Astrocyte (in vitro differentiated cells and primary cell): ENCODE measurements around the gene IDH1. TPM values are rescaled to one million over a fixed set of nuclear protein-coding genes. Genes with fewer than 3 reads are reported as not detected.
"Not testable (repeated sequence)": the region's sequence is repeated elsewhere in the genome, so short reads cannot be mapped to it uniquely, and the experiment has no call there.

Experiments used
- DNase-seq: peaks from one replicate; pipeline ENCODE4 v3.0.0-alpha.2; 2010; ENCODE audit warnings: low read depth
- FAIRE-seq: peaks from 2 replicates; lab custom pipeline; 2011; peaks lifted over from hg19 to GRCh38; lab: Jason Lieb, UNC
- H2AFZ ChIP-seq: 2 replicates; pipeline ENCODE4 v1.6.0; 2012; ENCODE audit warnings: low read depth, low read length, inconsistent platforms
- H3K27ac ChIP-seq: 2 replicates; pipeline ENCODE4 v1.5.1; 2011; ENCODE audit warnings: low read depth, low read length, inconsistent platforms
- H3K27me3 ChIP-seq: 2 replicates; pipeline ENCODE4 v1.6.0; 2011; ENCODE audit warnings: low read length, inconsistent platforms; ENCODE audit not compliant: insufficient read depth
- H3K36me3 ChIP-seq: 2 replicates; pipeline ENCODE4 v1.5.1; 2011; ENCODE audit warnings: low read length, inconsistent platforms; ENCODE audit not compliant: insufficient read depth
- H3K4me1 ChIP-seq: 2 replicates; pipeline ENCODE4 v1.5.1; 2011; ENCODE audit warnings: low read length, inconsistent platforms; ENCODE audit not compliant: insufficient read depth
- H3K4me2 ChIP-seq: 2 replicates; pipeline ENCODE4 v1.6.0; 2012; ENCODE audit warnings: low read length, inconsistent platforms
- H3K4me3 ChIP-seq: 2 replicates; pipeline ENCODE4 v1.5.1; 2011; ENCODE audit warnings: low read depth, mild to moderate bottlenecking, low read length, inconsistent platforms; ENCODE audit not compliant: insufficient read depth
- H3K79me2 ChIP-seq: 2 replicates; pipeline ENCODE4 v1.6.0; 2012; ENCODE audit warnings: mild to moderate bottlenecking, low read length, inconsistent platforms; ENCODE audit not compliant: insufficient read depth
- H3K9ac ChIP-seq: 2 replicates; pipeline ENCODE4 v1.6.0; 2012; ENCODE audit warnings: mild to moderate bottlenecking, low read length, inconsistent platforms
- H3K9me3 ChIP-seq: 2 replicates; pipeline ENCODE4 v1.5.1; 2012; ENCODE audit warnings: low read depth, mild to moderate bottlenecking, low read length, inconsistent platforms; ENCODE audit not compliant: insufficient read depth
- H4K20me1 ChIP-seq: 2 replicates; pipeline ENCODE4 v1.6.0; 2012; ENCODE audit warnings: low read length, inconsistent platforms; ENCODE audit not compliant: insufficient read depth
- H3K27ac Mint-ChIP-seq: one replicate; pipeline ENCODE4 v1.8.0; 2021; ENCODE audit warnings: mild to moderate bottlenecking, mixed read lengths; ENCODE audit not compliant: unreplicated experiment
- H3K27me3 Mint-ChIP-seq: one replicate; pipeline ENCODE4 v1.8.0; 2021; ENCODE audit warnings: low read depth, mixed read lengths; ENCODE audit not compliant: unreplicated experiment
- H3K36me3 Mint-ChIP-seq: one replicate; pipeline ENCODE4 v1.8.0; 2021; ENCODE audit warnings: low read depth, mixed read lengths; ENCODE audit not compliant: unreplicated experiment
- H3K4me1 Mint-ChIP-seq: one replicate; pipeline ENCODE4 v1.8.0; 2021; ENCODE audit warnings: low read depth, mixed read lengths; ENCODE audit not compliant: unreplicated experiment
- H3K4me3 Mint-ChIP-seq: one replicate; pipeline ENCODE4 v1.8.0; 2021; ENCODE audit warnings: mild to moderate bottlenecking, moderate library complexity, mixed read lengths; ENCODE audit not compliant: unreplicated experiment
- H3K9me3 Mint-ChIP-seq: one replicate; pipeline ENCODE4 v1.8.0; 2021; ENCODE audit warnings: mild to moderate bottlenecking, mixed read lengths; ENCODE audit not compliant: unreplicated experiment
- EZH2 ChIP-seq: IDR thresholded peaks from 2 replicates; pipeline ENCODE4 v1.6.1; 2012; ENCODE audit warnings: mild to moderate bottlenecking, low read length, inconsistent platforms; ENCODE audit not compliant: insufficient read depth
- total RNA-seq: library from RNA; stranded (reverse); gene quantifications from 2 replicates; pipeline ENCODE4 v1.2.1, GENCODE V29; 2021
- TF ChIP-seq, protein P1 (sequence below): IDR thresholded peaks from 2 replicates; pipeline ENCODE4 v1.5.1; 2011; ENCODE audit warnings: low read depth, mild to moderate bottlenecking, inconsistent platforms, low read length, moderate library complexity; ENCODE audit not compliant: insufficient read depth

IDH1 gene
- total RNA-seq, 1 donor from 2014 or later, result 181 TPM

- Histone ChIP-seq H3K27me3 (no peaks in the 10 kb centered on the region), H3K27ac (peak overlapping the region; percentile 72), H3K36me3 (no peaks in the 10 kb centered on the region), H3K4me1 (peaks cover 14% of the 10 kb centered on the region), H2AFZ (peak overlapping the region; percentile 92), H3K9me3 (no peaks in the 10 kb centered on the region), H4K20me1 (peaks cover 31% of the 10 kb centered on the region), H3K9ac (peak overlapping the region; percentile 93), H3K4me2 (peak overlapping the region; percentile 92), H3K79me2 (peaks cover 40% of the 10 kb centered on the region), H3K4me3 (peak overlapping the region; percentile 96)
- Mint-ChIP-seq H3K4me1 (peaks cover 6% of the 10 kb centered on the region), H3K36me3 (peaks cover 3% of the 10 kb centered on the region), H3K4me3 (peak overlapping the region; percentile 95), H3K27ac (peak overlapping the region; percentile 59), H3K9me3 (no peaks in the 10 kb centered on the region), H3K27me3 (no peaks in the 10 kb centered on the region)
- DNase-seq (peak; percentile 56), FAIRE-seq (no peak)
- TF ChIP-seq, protein P1, sequence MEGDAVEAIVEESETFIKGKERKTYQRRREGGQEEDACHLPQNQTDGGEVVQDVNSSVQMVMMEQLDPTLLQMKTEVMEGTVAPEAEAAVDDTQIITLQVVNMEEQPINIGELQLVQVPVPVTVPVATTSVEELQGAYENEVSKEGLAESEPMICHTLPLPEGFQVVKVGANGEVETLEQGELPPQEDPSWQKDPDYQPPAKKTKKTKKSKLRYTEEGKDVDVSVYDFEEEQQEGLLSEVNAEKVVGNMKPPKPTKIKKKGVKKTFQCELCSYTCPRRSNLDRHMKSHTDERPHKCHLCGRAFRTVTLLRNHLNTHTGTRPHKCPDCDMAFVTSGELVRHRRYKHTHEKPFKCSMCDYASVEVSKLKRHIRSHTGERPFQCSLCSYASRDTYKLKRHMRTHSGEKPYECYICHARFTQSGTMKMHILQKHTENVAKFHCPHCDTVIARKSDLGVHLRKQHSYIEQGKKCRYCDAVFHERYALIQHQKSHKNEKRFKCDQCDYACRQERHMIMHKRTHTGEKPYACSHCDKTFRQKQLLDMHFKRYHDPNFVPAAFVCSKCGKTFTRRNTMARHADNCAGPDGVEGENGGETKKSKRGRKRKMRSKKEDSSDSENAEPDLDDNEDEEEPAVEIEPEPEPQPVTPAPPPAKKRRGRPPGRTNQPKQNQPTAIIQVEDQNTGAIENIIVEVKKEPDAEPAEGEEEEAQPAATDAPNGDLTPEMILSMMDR, result no peak
- TF ChIP-seq EZH2, result no peak
These were observed 10.5 kb upstream of the IDH1 start for GRCh38 chr2:208265371-208265800.

GRCh38 chr2:208256849-208257813 lies 2.3 kb upstream of the IDH1 start:
- Mint-ChIP-seq H3K4me3 (peak overlapping the region; percentile 30), H3K4me1 (peaks cover 29% of the 10 kb centered on the region), H3K27ac (peak overlapping the region; percentile 29)
- not testable (repeated sequence) for H3K4me2 ChIP-seq, H3K27me3 Mint-ChIP-seq, H3K9me3 ChIP-seq, FAIRE-seq, H3K9me3 Mint-ChIP-seq, H3K79me2 ChIP-seq, H3K27me3 ChIP-seq, H3K9ac ChIP-seq, DNase-seq, H3K4me3 ChIP-seq, H4K20me1 ChIP-seq, H3K36me3 Mint-ChIP-seq, H3K27ac ChIP-seq
- peak overlapping the region; percentile 49 for H2AFZ ChIP-seq
- H3K36me3 ChIP-seq, result peaks cover 10% of the 10 kb centered on the region
- H3K4me1 ChIP-seq, result peaks cover 10% of the 10 kb centered on the region

DNA sequence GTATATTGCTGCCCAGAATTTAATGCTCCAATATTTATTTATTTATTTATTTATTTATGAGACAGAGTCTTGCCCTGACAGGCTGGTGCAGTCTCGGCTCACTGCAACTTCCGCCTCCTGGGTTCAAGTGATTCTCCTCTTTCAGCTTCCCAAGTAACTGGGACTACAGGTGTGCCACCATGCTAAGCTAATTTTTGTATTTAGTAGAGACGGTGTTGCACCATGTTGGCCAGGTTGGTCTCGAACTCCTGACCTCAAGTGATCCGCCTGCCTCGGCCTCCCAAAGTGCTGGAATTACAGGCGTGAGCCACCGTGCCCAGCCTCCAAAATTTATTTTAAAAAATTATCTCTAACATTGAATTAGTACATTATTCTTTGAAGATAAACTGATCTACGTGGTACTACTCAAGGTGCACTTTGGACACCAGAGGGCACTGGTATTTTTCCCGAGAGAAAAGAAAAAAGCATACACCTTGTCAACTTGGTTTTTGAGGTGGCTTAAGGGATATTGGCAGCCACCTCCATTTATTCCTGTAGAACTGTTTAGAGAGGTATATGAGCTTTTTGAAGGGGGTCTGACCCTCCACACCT lies 1.4 kb upstream of the IDH1 start:
- no peak overlapping the region for H3K27ac ChIP-seq
- peaks cover 8% of the 10 kb centered on the region for H3K79me2 ChIP-seq
- TF ChIP-seq EZH2, result no peak
- TF ChIP-seq, protein P1, result no peak
- H3K27me3 Mint-ChIP-seq, result no peaks in the 10 kb centered on the region
- no peaks in the 10 kb centered on the region for H4K20me1 ChIP-seq
- H3K9me3 ChIP-seq, result no peaks in the 10 kb centered on the region
- H3K4me3 ChIP-seq, result no peak overlapping the region
- H3K4me1 Mint-ChIP-seq, result peaks cover 31% of the 10 kb centered on the region
- H3K36me3 ChIP-seq, result peaks cover 15% of the 10 kb centered on the region
- no peak overlapping the region for H2AFZ ChIP-seq
- H3K4me3 Mint-ChIP-seq, result peak overlapping the region; percentile 92
- peaks cover 10% of the 10 kb centered on the region for H3K4me1 ChIP-seq
- no peak overlapping the region for H3K9ac ChIP-seq
- no peak overlapping the region for H3K27ac Mint-ChIP-seq
- FAIRE-seq, result no peak
- H3K4me2 ChIP-seq, result no peak overlapping the region
- H3K9me3 Mint-ChIP-seq, result no peaks in the 10 kb centered on the region
- DNase-seq, result no peak
- H3K36me3 Mint-ChIP-seq, result peaks cover 14% of the 10 kb centered on the region
- no peaks in the 10 kb centered on the region for H3K27me3 ChIP-seq
